Testis (tissue), 3 donors: ENCODE measurements around the gene PNO1. TPM values are rescaled to one million over a fixed set of nuclear protein-coding genes. Genes with fewer than 3 reads are reported as not detected.
"Not testable (repeated sequence)": the region's sequence is repeated elsewhere in the genome, so short reads cannot be mapped to it uniquely, and the experiment has no call there.

Source experiments
- DNase-seq: peaks from one replicate; pipeline ENCODE4 v3.0.0-alpha.2; 2019
- H3K27ac ChIP-seq, 2 donors: fragments of 200-600 bp; sonication (generic); one replicate each; pipeline ENCODE4 v1.5.1; 2019
- H3K27me3 ChIP-seq: fragments of 200-600 bp; sonication (generic); one replicate; pipeline ENCODE4 v1.5.1; 2019
- H3K36me3 ChIP-seq: fragments of 200-600 bp; sonication (generic); one replicate; pipeline ENCODE4 v1.5.1; 2017; ENCODE audit warnings: low read depth; ENCODE audit errors: missing control alignments
- H3K4me1 ChIP-seq: fragments of 200-600 bp; sonication (generic); one replicate; pipeline ENCODE4 v1.5.1; 2019
- H3K4me3 ChIP-seq, 2 donors: fragments of 200-600 bp; sonication (generic); one replicate each; pipeline ENCODE4 v1.5.1; 2017 to 2019
- H3K9me3 ChIP-seq: fragments of 200-600 bp; sonication (generic); one replicate; pipeline ENCODE4 v1.5.1; 2017
- CTCF ChIP-seq, 3 experiments: fragments of 450-650 bp in 2 of 3; fragments of 200-600 bp in 1 of 3; sonication (generic) in 1 of 3; IDR thresholded peaks; one replicate each; pipeline ENCODE4 v1.5.1; 2016 to 2019; ENCODE audit warnings: antibody characterized with exemption in 3 of 3, mild to moderate bottlenecking in 2 of 3, moderate library complexity in 1 of 3
- POLR2A ChIP-seq: fragments of 450-650 bp; IDR thresholded peaks from one replicate; pipeline ENCODE4 v1.6.1; 2017; ENCODE audit warnings: antibody characterized with exemption, mild to moderate bottlenecking, moderate library complexity
- WGBS, 2 donors: methylation state at CpG; one replicate each; pipeline ENCODE4 v1.1.5; 2018; 5-methylcytosine and 5-hydroxymethylcytosine counted together
- intact Hi-C: fragments of 100-400 bp; cut with DNase I; formaldehyde crosslinking; loops from one replicate; pipeline ENCODE4 v1.15.1; 2023; ENCODE audit warnings: low total_unique reads
- polyA plus RNA-seq: library from polyadenylated mRNA; stranded (reverse); fragments of 350-450 nt; fragmentation: Illumina TruSeq; extraction: RNeasy Lipid Tissue Mini Kit (QIAGEN cat#74804); gene quantifications from one replicate; pipeline ENCODE4 v1.2.3, GENCODE V29; 2014; ENCODE audit warnings: low read depth, low replicate concordance; ENCODE audit not compliant: insufficient read depth
- total RNA-seq, 2 donors: library from RNA; depleted of rRNA; stranded (reverse); fragments of >200 nt; gene quantifications; one replicate each; pipeline ENCODE4 v1.2.3, GENCODE V29; 2016

PNO1 gene
- total and polyA plus RNA-seq, 3 donors from 2014 or later, result 13.3 to 18.4 (median 15.4) TPM

GRCh38 chr2:68172521-68172920, 14.8 kb downstream of the PNO1 start:
- WGBS, 2 donors, result 70 to 73% methylated on average over 2 of the region's 2 CpGs
- no peaks in the 10 kb centered on the region for H3K27me3 ChIP-seq
- no peaks in the 10 kb centered on the region for H3K9me3 ChIP-seq
- intact Hi-C loops, result no loop called here
- TF ChIP-seq CTCF (IDR thresholded peaks at IDR 0.05) (no peak), POLR2A (no peak)
- no peaks in the 10 kb centered on the region for H3K36me3 ChIP-seq
- H3K4me3 ChIP-seq, result no peak overlapping the region
- no peaks in the 10 kb centered on the region for H3K4me1 ChIP-seq
- H3K27ac ChIP-seq, result no peak overlapping the region
- DNase-seq, result no peak

- intact Hi-C loops, result no loop called here
- TF ChIP-seq CTCF (IDR thresholded peaks at IDR 0.05) (no peak), POLR2A (no peak)
- no peaks in the 10 kb centered on the region for H3K4me1 ChIP-seq
- H3K36me3 ChIP-seq, result no peaks in the 10 kb centered on the region
- H3K4me3 ChIP-seq, result no peak overlapping the region
- no peak for DNase-seq
- no peaks in the 10 kb centered on the region for H3K9me3 ChIP-seq
- WGBS, 2 donors, result 87 to 88% methylated on average over 8 of the region's 8 CpGs
- no peaks in the 10 kb centered on the region for H3K27me3 ChIP-seq
- H3K27ac ChIP-seq, result no peak overlapping the region
Observed at GRCh38 chr2:68172990-68173700, 15.5 kb downstream of the PNO1 start.

GRCh38 chr2:68175210-68175609, 17.5 kb downstream of the PNO1 start:
- H3K27ac ChIP-seq, H3K27me3 ChIP-seq, DNase-seq, H3K4me3 ChIP-seq, H3K9me3 ChIP-seq, H3K36me3 ChIP-seq, H3K4me1 ChIP-seq, intact Hi-C loops: not testable (repeated sequence)
- WGBS, 2 donors, result 95 to 97% methylated on average over 4 of the region's 4 CpGs

GRCh38 chr2:68176657-68177056, 19.0 kb downstream of the PNO1 start:
- H3K9me3 ChIP-seq, result no peaks in the 10 kb centered on the region
- TF ChIP-seq CTCF (IDR thresholded peaks at IDR 0.05), result no peak
- TF ChIP-seq POLR2A, result no peak
- H3K27ac ChIP-seq, result no peak overlapping the region
- WGBS, 2 donors, result 64 to 74% methylated on average over 7 of the region's 7 CpGs
- no peak overlapping the region for H3K4me3 ChIP-seq
- intact Hi-C loops, result no loop called here
- DNase-seq, result no peak
- no peaks in the 10 kb centered on the region for H3K4me1 ChIP-seq
- H3K36me3 ChIP-seq, result no peaks in the 10 kb centered on the region
- no peaks in the 10 kb centered on the region for H3K27me3 ChIP-seq

- no peak for TF ChIP-seq POLR2A
- TF ChIP-seq CTCF (IDR thresholded peaks at IDR 0.05), result no peak
- no peak overlapping the region for H3K27ac ChIP-seq
- 43 to 50% methylated on average over 2 of the region's 2 CpGs for WGBS, 2 donors
- H3K4me3 ChIP-seq, result no peak overlapping the region
- intact Hi-C loops, result no loop called here
- no peaks in the 10 kb centered on the region for H3K27me3 ChIP-seq
- no peak for DNase-seq
- H3K9me3 ChIP-seq, result no peaks in the 10 kb centered on the region
- no peaks in the 10 kb centered on the region for H3K36me3 ChIP-seq
- no peaks in the 10 kb centered on the region for H3K4me1 ChIP-seq
Observed at GRCh38 chr2:68177541-68177940, 19.9 kb downstream of the PNO1 start.
